H1 (cell line): ENCODE data around the gene SYT17. TPM values are rescaled to one million over a fixed set of nuclear protein-coding genes. Genes with fewer than 3 reads are reported as not detected.

Experiments
- BACH1 ChIP-seq: IDR thresholded peaks from 2 replicates; pipeline ENCODE4 v1.6.1; 2012; ENCODE audit warnings: low read length, improper control_type of control experiment
- BRCA1 ChIP-seq: IDR thresholded peaks from 2 replicates; pipeline ENCODE4 v1.6.1; 2012; ENCODE audit warnings: low read depth, low read length, improper control_type of control experiment
- CBX5 ChIP-seq: fragments of 300-800, 300-1000 bp; sonication (generic); IDR thresholded peaks from 2 replicates; pipeline ENCODE4 v1.7.1; 2016; ENCODE audit warnings: antibody characterized with exemption, low read length, low read depth
- CBX8 ChIP-seq: fragments of 300-800, 300-1000 bp; sonication (generic); IDR thresholded peaks from 2 replicates; pipeline ENCODE4 v1.7.1; 2016; ENCODE audit warnings: low read depth, low read length, borderline replicate concordance
- CREB1 ChIP-seq: IDR thresholded peaks from 2 replicates; pipeline ENCODE4 v1.6.1; 2012; ENCODE audit warnings: inconsistent platforms
- CTBP2 ChIP-seq: IDR thresholded peaks from 2 replicates; pipeline ENCODE4 v1.7.0; 2011; ENCODE audit warnings: borderline replicate concordance, mild to moderate bottlenecking, moderate library complexity, mixed read lengths, low read length; ENCODE audit not compliant: insufficient read depth, insufficient read length
- KDM1A ChIP-seq: fragments of 200-600, 300-600 bp; sonication (generic); IDR thresholded peaks from 2 replicates; pipeline ENCODE4 v1.7.1; 2016; ENCODE audit warnings: mild to moderate bottlenecking, low read length, borderline replicate concordance
- NRF1 ChIP-seq: IDR thresholded peaks from 2 replicates; pipeline ENCODE4 v1.6.1; 2011; ENCODE audit warnings: mild to moderate bottlenecking, low read depth, low read length, improper control_type of control experiment
- PHF8 ChIP-seq: fragments of 200-600 bp; sonication (generic); conservative IDR thresholded peaks from 2 replicates; pipeline ENCODE4 v1.7.1; 2012; ENCODE audit warnings: low read depth, mild to moderate bottlenecking, inconsistent platforms, low read length, moderate library complexity
- RFX5 ChIP-seq: IDR thresholded peaks from 2 replicates; pipeline ENCODE4 v1.6.1; 2011; ENCODE audit warnings: low read depth, low read length, improper control_type of control experiment, borderline replicate concordance
- RXRA ChIP-seq: IDR thresholded peaks from 2 replicates; pipeline ENCODE4 v1.6.1; 2011; ENCODE audit warnings: low read depth, mild to moderate bottlenecking, low read length, moderate library complexity; ENCODE audit not compliant: insufficient read depth
- SAP30 ChIP-seq: fragments of 300-600 bp; sonication (generic); IDR thresholded peaks from 2 replicates; pipeline ENCODE4 v1.7.1; 2012; ENCODE audit warnings: low read length, moderate library complexity, mild to moderate bottlenecking, inconsistent platforms; ENCODE audit not compliant: insufficient read depth, insufficient replicate concordance
- SP1 ChIP-seq: IDR thresholded peaks from 2 replicates; pipeline ENCODE4 v1.6.1; 2011; ENCODE audit warnings: low read depth, low read length
- SP2 ChIP-seq: IDR thresholded peaks from 2 replicates; pipeline ENCODE4 v1.6.1; 2012; ENCODE audit warnings: mild to moderate bottlenecking, low read length, inconsistent platforms
- SP4 ChIP-seq: IDR thresholded peaks from 2 replicates; pipeline ENCODE4 v1.6.1; 2012; ENCODE audit warnings: low read length, inconsistent platforms
- SUZ12 ChIP-seq: fragments of 200-600 bp; sonication (generic); IDR thresholded peaks from 2 replicates; pipeline ENCODE4 v1.6.1; 2012; ENCODE audit warnings: mild to moderate bottlenecking, inconsistent platforms, low read length, moderate library complexity, mixed read lengths
- TAF7 ChIP-seq: optimal IDR thresholded peaks from 2 replicates; pipeline ENCODE3; 2011; ENCODE audit warnings: low read depth, mild to moderate bottlenecking, inconsistent platforms, low read length, moderate library complexity, borderline replicate concordance
- YY1 ChIP-seq: IDR thresholded peaks from 2 replicates; pipeline ENCODE4 v1.6.1; 2011; ENCODE audit warnings: low read depth, mild to moderate bottlenecking, low read length
- ZNF274 ChIP-seq: IDR thresholded peaks from 2 replicates; pipeline ENCODE4 v1.7.0; 2012; ENCODE audit warnings: low read length, borderline replicate concordance; ENCODE audit errors: extremely low read depth
- polyA plus RNA-seq, 7 experiments: library from polyadenylated mRNA; depleted of rRNA in 3 of 7; stranded (reverse) in 5 of 7; unstranded in 2 of 7; fragments of >200 nt in 5 of 7; fragments of 200-250 nt in 2 of 7; gene quantifications; 1 replicate in 5 of 7; 2 replicates in 1 of 7; 4 replicates in 1 of 7; pipeline versions ENCODE4 v1.2.1 to v1.2.3, GENCODE V29; 2011 to 2013; ENCODE audit warnings: missing spikeins in 2 of 7, mixed read lengths in 2 of 7
- total RNA-seq: library from RNA; stranded (reverse); fragmentation: NEBNext Ultra II Directional; extraction: Animal tissue kit (Norgen Biotek cat#: 25700); gene quantifications from 2 replicates; pipeline ENCODE4 v1.2.1, GENCODE V29; 2021
- TF ChIP-seq, protein P1 (sequence below), 3 experiments: IDR thresholded peaks; 1 replicate in 2 of 3; 2 replicates in 1 of 3; pipeline versions ENCODE4 v1.5.1 to v1.6.1; 2011; ENCODE audit warnings: low read length in 3 of 3, mild to moderate bottlenecking in 3 of 3, inconsistent platforms in 2 of 3, low read depth in 1 of 3, moderate library complexity in 1 of 3; ENCODE audit not compliant: insufficient read depth in 1 of 3; ENCODE audit errors: control extremely low read depth in 1 of 3
- TF ChIP-seq, protein P2 (sequence below): IDR thresholded peaks from 2 replicates; pipeline ENCODE4 v1.6.1; 2012; ENCODE audit warnings: inconsistent platforms
- TF ChIP-seq, protein P3 (sequence below): IDR thresholded peaks from 2 replicates; pipeline ENCODE4 v1.6.1; 2012; ENCODE audit warnings: inconsistent platforms

The SYT17 gene
- total and polyA plus RNA-seq, 2 of the 8 experiments (the other 6 are each of a cell fraction or from before 2014, with no cell fraction given): 5.8 to 18.1 TPM

DNA sequence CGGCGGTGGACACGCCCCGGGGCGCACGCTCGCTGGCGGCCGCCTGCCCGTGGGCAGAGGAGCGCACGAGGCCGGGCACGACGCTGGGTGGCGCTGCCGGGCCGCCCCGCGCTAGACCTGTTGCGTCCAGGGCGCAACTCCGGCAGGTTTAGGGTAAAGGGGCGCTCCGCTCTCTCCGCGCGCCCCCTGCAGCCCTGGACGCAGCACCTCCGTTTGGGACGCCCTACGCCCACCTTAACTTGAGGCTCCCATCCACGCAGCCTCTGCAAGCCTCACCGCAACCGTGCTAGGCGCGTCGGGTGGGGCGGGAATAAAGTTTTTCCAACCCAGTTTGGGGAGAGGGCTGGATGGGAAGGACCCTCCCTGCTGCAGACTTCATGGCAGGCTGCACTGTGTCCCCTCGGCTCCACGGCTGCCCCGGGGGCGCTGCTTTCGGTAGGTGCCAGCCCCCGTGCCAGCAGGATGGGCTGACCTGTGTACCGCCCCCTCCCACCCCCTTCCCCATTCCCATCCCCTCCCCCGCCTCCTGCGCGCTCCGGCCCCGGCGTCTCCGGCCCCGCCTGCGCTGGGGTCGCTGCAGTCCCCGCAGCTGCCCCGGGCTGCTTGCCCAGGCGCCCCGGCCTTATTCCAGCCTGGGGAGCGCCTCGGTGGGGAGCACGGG, at the start of gene SYT17 (continued):
- TF ChIP-seq TAF7: peak; percentile 60
- TF ChIP-seq SP1: no peak
- TF ChIP-seq CBX8: no peak
- no peak for TF ChIP-seq PHF8
- no peak for TF ChIP-seq BRCA1
- TF ChIP-seq SP4: no peak
- TF ChIP-seq, protein P1, sequence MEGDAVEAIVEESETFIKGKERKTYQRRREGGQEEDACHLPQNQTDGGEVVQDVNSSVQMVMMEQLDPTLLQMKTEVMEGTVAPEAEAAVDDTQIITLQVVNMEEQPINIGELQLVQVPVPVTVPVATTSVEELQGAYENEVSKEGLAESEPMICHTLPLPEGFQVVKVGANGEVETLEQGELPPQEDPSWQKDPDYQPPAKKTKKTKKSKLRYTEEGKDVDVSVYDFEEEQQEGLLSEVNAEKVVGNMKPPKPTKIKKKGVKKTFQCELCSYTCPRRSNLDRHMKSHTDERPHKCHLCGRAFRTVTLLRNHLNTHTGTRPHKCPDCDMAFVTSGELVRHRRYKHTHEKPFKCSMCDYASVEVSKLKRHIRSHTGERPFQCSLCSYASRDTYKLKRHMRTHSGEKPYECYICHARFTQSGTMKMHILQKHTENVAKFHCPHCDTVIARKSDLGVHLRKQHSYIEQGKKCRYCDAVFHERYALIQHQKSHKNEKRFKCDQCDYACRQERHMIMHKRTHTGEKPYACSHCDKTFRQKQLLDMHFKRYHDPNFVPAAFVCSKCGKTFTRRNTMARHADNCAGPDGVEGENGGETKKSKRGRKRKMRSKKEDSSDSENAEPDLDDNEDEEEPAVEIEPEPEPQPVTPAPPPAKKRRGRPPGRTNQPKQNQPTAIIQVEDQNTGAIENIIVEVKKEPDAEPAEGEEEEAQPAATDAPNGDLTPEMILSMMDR (IDR thresholded peaks at IDR 0.05; ENCODE audit: control extremely low read depth in 1 of 3, insufficient read depth in 1 of 3, low read depth in 1 of 3, low read length in 3 of 3): peak; percentile 83 to 98 (median 89)
- no peak for TF ChIP-seq ZNF274
- peak; percentile 60; the same call in 1 of the 2 replicates for TF ChIP-seq KDM1A
- TF ChIP-seq SAP30: no peak
- peak; percentile 94 for TF ChIP-seq BACH1
- TF ChIP-seq, protein P2, sequence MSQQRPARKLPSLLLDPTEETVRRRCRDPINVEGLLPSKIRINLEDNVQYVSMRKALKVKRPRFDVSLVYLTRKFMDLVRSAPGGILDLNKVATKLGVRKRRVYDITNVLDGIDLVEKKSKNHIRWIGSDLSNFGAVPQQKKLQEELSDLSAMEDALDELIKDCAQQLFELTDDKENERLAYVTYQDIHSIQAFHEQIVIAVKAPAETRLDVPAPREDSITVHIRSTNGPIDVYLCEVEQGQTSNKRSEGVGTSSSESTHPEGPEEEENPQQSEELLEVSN: no peak
- TF ChIP-seq, protein P3, sequence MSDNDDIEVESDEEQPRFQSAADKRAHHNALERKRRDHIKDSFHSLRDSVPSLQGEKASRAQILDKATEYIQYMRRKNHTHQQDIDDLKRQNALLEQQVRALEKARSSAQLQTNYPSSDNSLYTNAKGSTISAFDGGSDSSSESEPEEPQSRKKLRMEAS: peak; percentile 83
- TF ChIP-seq YY1: no peak
- TF ChIP-seq CBX5: no peak
- peak; percentile 46; the same call in 1 of the 2 replicates for TF ChIP-seq CREB1
- TF ChIP-seq NRF1: no peak
- TF ChIP-seq RXRA: no peak
- TF ChIP-seq SUZ12: peak; percentile 15; the same call in 1 of the 2 replicates
- no peak for TF ChIP-seq RFX5
- no peak for TF ChIP-seq CTBP2
- no peak for TF ChIP-seq SP2
